Astrocyte (in vitro differentiated cells and primary cell): ENCODE results near the gene CREG2.
A peak's percentile ranks its signal among the peaks of the same experiment; 100 is the strongest.

Source experiments
- EZH2 ChIP-seq: IDR thresholded peaks from 2 replicates; pipeline ENCODE4 v1.6.1; 2012; ENCODE audit warnings: mild to moderate bottlenecking, low read length, inconsistent platforms; ENCODE audit not compliant: insufficient read depth
- TF ChIP-seq, protein P1 (sequence below): IDR thresholded peaks from 2 replicates; pipeline ENCODE4 v1.5.1; 2011; ENCODE audit warnings: low read depth, mild to moderate bottlenecking, inconsistent platforms, low read length, moderate library complexity; ENCODE audit not compliant: insufficient read depth

- TF ChIP-seq, protein P1, sequence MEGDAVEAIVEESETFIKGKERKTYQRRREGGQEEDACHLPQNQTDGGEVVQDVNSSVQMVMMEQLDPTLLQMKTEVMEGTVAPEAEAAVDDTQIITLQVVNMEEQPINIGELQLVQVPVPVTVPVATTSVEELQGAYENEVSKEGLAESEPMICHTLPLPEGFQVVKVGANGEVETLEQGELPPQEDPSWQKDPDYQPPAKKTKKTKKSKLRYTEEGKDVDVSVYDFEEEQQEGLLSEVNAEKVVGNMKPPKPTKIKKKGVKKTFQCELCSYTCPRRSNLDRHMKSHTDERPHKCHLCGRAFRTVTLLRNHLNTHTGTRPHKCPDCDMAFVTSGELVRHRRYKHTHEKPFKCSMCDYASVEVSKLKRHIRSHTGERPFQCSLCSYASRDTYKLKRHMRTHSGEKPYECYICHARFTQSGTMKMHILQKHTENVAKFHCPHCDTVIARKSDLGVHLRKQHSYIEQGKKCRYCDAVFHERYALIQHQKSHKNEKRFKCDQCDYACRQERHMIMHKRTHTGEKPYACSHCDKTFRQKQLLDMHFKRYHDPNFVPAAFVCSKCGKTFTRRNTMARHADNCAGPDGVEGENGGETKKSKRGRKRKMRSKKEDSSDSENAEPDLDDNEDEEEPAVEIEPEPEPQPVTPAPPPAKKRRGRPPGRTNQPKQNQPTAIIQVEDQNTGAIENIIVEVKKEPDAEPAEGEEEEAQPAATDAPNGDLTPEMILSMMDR, result peak; percentile 68
- TF ChIP-seq EZH2, result no peak
Observed at GRCh38 chr2:101349893-101350662, 37.2 kb downstream of the CREG2 start.
